ENCODE results near the gene APOBEC4. TPM values are rescaled to one million over a fixed set of nuclear protein-coding genes. Genes with fewer than 3 reads are reported as not detected.

APOBEC4 gene, protein sequence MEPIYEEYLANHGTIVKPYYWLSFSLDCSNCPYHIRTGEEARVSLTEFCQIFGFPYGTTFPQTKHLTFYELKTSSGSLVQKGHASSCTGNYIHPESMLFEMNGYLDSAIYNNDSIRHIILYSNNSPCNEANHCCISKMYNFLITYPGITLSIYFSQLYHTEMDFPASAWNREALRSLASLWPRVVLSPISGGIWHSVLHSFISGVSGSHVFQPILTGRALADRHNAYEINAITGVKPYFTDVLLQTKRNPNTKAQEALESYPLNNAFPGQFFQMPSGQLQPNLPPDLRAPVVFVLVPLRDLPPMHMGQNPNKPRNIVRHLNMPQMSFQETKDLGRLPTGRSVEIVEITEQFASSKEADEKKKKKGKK
- not detected for total RNA-seq

DNA sequence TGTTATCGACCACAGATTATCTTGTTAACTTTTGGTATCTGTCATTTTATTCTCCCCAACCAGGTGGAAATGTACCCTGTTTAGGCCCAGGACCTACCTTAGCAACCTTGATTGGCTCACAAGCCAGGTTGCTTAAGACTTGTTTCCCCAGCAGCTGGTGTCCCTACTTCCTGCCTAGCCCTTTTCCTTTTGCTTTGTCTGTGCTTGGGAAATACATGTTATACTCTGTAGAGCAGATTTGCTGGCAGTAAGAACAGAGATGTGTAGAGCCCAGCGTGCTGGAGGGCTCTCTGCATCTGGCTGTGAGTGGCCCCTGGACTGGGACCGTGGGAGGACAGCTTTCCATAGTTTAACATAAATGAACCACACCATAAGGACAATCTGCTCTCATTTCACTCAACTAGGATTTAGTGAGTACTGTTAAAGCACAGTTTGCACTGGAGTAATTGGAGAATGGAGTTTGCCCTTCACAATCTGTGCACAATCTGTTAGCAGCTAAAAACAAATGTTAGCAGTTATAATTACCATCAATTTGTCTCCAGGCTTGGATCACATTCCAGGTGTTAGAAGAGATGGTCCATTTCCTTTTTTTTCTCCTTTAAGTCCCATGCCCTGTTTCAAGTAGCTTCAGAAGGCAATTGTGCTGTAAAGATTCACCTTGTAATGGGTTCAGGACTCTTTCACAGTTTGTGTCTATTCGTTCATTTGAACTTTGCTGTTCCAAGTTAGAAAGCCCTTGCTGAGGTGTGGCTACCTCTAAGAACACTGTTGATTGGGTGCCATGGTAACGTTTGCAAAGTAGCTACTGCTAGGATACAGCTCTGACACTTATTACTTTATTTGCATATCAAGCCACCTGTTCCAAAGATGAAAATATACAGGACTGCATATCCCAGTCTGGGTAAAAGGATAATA is at the start of gene APOBEC4:
TSS of gene APOBEC4 (minus strand) at position 770 of the 915 bp plus-strand sequence. CDS start 4,535 bp downstream, outside the sequence.
- POLR2A ChIA-PET, result interaction anchor here (0.6 to 1.2 kb wide), 3 partner anchors 18 to 263 kb away, joined by 3 to 4 read pairs (median 3); no protein-coding TSS in a partner anchor
- TF ChIP-seq, protein P1, sequence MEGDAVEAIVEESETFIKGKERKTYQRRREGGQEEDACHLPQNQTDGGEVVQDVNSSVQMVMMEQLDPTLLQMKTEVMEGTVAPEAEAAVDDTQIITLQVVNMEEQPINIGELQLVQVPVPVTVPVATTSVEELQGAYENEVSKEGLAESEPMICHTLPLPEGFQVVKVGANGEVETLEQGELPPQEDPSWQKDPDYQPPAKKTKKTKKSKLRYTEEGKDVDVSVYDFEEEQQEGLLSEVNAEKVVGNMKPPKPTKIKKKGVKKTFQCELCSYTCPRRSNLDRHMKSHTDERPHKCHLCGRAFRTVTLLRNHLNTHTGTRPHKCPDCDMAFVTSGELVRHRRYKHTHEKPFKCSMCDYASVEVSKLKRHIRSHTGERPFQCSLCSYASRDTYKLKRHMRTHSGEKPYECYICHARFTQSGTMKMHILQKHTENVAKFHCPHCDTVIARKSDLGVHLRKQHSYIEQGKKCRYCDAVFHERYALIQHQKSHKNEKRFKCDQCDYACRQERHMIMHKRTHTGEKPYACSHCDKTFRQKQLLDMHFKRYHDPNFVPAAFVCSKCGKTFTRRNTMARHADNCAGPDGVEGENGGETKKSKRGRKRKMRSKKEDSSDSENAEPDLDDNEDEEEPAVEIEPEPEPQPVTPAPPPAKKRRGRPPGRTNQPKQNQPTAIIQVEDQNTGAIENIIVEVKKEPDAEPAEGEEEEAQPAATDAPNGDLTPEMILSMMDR (IDR thresholded peaks at IDR 0.05), result no peak
- Mint-ChIP-seq H3K9me3 (no peaks in the 10 kb centered on the region), H3K27ac (peak within 1 kb of the TSS; percentile 81), H3K4me1 (ENCODE audit: low read depth) (peaks cover 30% of the 10 kb centered on the region), H3K4me3 (peak within 1 kb of the TSS; percentile 16), H3K27me3 (no peaks in the 10 kb centered on the region), H3K36me3 (ENCODE audit: low read depth) (no peaks in the 10 kb centered on the region)
- intact Hi-C loops (cut with micrococcal nuclease), result loop anchor here (10.0 kb wide), 1 partner anchor 572 kb away; no protein-coding TSS in a partner anchor
- ATAC-seq (peak; percentile 50), DNase-seq (peak; percentile 11)
- CTCF ChIA-PET, result interaction anchor here (1.0 to 6.2 kb wide), 6 partner anchors 19 to 291 kb away, joined by 3 to 117 read pairs (median 22); partner anchors contain the start of gene ARPC5

- no peaks in the 10 kb centered on the region for H3K27me3 Mint-ChIP-seq
- peaks cover 12% of the 10 kb centered on the region for H3K4me1 Mint-ChIP-seq (ENCODE audit: low read depth)
- no peak overlapping the region for H3K4me3 Mint-ChIP-seq
- ChIA-PET CTCF (no interaction called here), POLR2A (no interaction called here)
- DNase-seq, result no peak
- TF ChIP-seq, protein P1 (IDR thresholded peaks at IDR 0.05), result no peak
- ATAC-seq, result no peak
- intact Hi-C loops (cut with micrococcal nuclease), result no loop called here
- H3K27ac Mint-ChIP-seq, result no peak overlapping the region
- peaks cover 2% of the 10 kb centered on the region for H3K36me3 Mint-ChIP-seq (ENCODE audit: low read depth)
- H3K9me3 Mint-ChIP-seq, result no peaks in the 10 kb centered on the region
Observed at GRCh38 chr1:183702813-183703198, 49.7 kb upstream of the APOBEC4 start.

GRCh38 chr1:183702087-183702812 is 49.1 kb upstream of the APOBEC4 start:
- Mint-ChIP-seq H3K27me3 (no peaks in the 10 kb centered on the region), H3K9me3 (no peaks in the 10 kb centered on the region), H3K36me3 (ENCODE audit: low read depth) (peaks cover 2% of the 10 kb centered on the region), H3K27ac (no peak overlapping the region), H3K4me1 (ENCODE audit: low read depth) (peaks cover 13% of the 10 kb centered on the region), H3K4me3 (no peak overlapping the region)
- intact Hi-C loops (cut with micrococcal nuclease), result no loop called here
- no peak for DNase-seq
- CTCF ChIA-PET, result no interaction called here
- TF ChIP-seq, protein P1 (IDR thresholded peaks at IDR 0.05), result no peak
- POLR2A ChIA-PET, result no interaction called here
- ATAC-seq, result peak; percentile 39

GRCh38 chr1:183699616-183700160 is 46.6 kb upstream of the APOBEC4 start:
- H3K27ac Mint-ChIP-seq, result no peak overlapping the region
- intact Hi-C loops (cut with micrococcal nuclease), result no loop called here
- no peaks in the 10 kb centered on the region for H3K27me3 Mint-ChIP-seq
- TF ChIP-seq, protein P1 (IDR thresholded peaks at IDR 0.05), result no peak
- POLR2A ChIA-PET, result no interaction called here
- H3K4me1 Mint-ChIP-seq (ENCODE audit: low read depth), result peaks cover 13% of the 10 kb centered on the region
- DNase-seq (no peak), ATAC-seq (no peak)
- CTCF ChIA-PET, result interaction anchor here (1.4 kb wide), 1 partner anchor 15 kb away, joined by 7 read pairs; no protein-coding TSS in a partner anchor
- peaks cover 2% of the 10 kb centered on the region for H3K36me3 Mint-ChIP-seq (ENCODE audit: low read depth)
- no peaks in the 10 kb centered on the region for H3K9me3 Mint-ChIP-seq
- no peak overlapping the region for H3K4me3 Mint-ChIP-seq
